ENCODE results near the gene RGS3.

RGS3 gene

DNA sequence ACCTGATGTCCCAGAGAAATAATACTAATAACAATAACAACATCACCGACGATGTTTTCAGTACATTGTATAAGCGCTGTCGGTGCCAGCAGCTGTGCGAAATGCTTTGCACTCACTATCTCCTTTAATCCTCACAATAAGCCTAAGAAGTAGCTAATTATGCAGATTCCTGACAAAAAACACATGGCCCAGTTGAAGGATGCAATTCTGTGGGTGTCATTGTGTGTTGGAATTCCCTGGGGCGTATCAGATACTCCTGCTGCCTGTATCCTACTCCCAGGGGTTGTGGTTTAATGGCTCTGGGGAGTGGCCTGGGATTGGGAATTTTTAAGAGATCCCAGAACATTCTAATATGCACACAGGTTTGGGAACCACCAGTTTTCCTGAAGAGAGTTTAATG lies 154.0 kb downstream of the RGS3 start:
- no peak for DNase-seq (ENCODE audit: insufficient read length)
- TF ChIP-seq POLR2A (IDR thresholded peaks at IDR 0.05; ENCODE audit: low read depth, low read length) (no peak), TAF1 (IDR thresholded peaks at IDR 0.05; ENCODE audit: borderline replicate concordance, low read depth, low read length) (no peak), POLR2AphosphoS5 (IDR thresholded peaks at IDR 0.05; ENCODE audit: low read depth, low read length) (no peak)
- FAIRE-seq, result no peak

DNA sequence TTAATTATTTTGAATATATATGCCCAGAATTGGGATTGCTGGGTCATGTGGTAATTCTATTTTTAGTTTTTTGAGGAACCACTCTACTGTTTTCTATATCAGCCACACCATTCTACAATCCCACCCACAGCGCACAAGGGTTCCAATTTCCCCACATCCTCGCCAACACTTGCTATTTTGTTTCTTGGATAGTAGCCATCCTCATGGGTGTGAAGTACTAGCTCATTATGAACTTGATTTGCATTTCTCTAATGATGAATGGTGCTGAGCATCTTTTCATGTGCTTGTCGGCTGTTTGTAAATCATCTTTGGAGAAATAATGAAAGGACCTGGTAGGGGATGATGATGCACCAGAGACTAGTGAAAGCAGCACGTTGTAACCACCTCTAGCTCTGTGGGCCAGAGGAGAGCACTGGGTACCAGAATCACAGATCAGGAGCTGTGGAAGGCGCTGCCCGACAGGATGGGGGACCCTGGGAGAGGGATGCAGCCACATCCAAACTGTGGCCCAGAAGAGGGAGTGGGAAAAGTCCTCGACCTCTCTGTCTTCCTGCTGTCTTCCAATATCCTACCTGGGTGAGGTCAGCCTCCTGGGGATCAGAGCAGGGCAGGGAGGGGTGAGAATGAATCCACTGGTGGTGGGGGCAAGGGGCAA lies 155.4 kb downstream of the RGS3 start:
- DNase-seq (ENCODE audit: insufficient read length) (no peak), FAIRE-seq (no peak)
- no peak for TF ChIP-seq TAF1 (IDR thresholded peaks at IDR 0.05; ENCODE audit: borderline replicate concordance, low read depth, low read length)
- no peak for TF ChIP-seq POLR2AphosphoS5 (IDR thresholded peaks at IDR 0.05; ENCODE audit: low read depth, low read length)
- TF ChIP-seq POLR2A (IDR thresholded peaks at IDR 0.05; ENCODE audit: low read depth, low read length), result no peak

DNA sequence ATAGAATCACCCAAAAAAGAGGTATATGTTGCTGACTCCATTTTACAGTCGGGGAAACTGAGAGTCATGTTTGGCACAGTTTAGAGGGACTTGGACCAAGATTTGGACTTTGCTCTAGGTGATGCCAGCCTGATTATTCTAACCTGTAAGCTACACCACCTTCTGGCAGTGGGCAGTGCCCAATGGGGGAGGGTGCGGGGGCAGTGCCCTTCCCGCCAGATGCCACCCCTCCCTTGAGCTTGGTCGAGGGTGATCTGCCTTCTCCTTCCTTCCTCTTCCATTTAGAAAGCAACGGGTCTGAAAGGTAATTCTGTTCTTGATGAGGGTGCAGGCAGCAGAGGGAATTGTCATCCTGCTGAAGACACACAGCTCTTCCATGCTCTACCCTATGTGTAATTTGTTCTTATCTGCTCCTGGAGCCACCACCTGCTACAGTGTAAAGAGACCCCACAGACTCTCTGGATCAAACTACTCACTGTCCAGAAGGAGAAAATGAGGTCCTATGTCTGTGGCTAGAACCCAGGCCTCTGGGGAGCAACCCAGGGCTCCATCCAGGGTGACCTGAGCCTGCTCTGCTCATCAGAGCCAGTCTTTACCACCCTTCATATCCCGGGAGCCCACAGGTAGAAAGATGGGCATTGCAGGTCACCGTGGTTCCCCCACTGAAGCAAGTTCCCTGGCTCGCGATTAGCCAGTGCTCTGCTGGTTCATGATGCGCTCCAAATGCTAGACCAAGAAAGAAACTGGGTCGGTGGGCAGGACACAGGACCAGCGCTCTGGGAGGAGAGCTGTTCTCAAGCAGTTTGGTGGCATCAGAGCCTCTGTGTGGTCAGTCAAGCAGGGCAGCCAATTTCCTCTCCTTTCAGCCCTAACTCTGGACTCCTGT lies 156.2 kb downstream of the RGS3 start:
- DNase-seq (ENCODE audit: insufficient read length), result no peak
- no peak for FAIRE-seq
- TF ChIP-seq TAF1 (IDR thresholded peaks at IDR 0.05; ENCODE audit: borderline replicate concordance, low read depth, low read length) (no peak), POLR2A (IDR thresholded peaks at IDR 0.05; ENCODE audit: low read depth, low read length) (no peak), POLR2AphosphoS5 (IDR thresholded peaks at IDR 0.05; ENCODE audit: low read depth, low read length) (no peak)

DNA sequence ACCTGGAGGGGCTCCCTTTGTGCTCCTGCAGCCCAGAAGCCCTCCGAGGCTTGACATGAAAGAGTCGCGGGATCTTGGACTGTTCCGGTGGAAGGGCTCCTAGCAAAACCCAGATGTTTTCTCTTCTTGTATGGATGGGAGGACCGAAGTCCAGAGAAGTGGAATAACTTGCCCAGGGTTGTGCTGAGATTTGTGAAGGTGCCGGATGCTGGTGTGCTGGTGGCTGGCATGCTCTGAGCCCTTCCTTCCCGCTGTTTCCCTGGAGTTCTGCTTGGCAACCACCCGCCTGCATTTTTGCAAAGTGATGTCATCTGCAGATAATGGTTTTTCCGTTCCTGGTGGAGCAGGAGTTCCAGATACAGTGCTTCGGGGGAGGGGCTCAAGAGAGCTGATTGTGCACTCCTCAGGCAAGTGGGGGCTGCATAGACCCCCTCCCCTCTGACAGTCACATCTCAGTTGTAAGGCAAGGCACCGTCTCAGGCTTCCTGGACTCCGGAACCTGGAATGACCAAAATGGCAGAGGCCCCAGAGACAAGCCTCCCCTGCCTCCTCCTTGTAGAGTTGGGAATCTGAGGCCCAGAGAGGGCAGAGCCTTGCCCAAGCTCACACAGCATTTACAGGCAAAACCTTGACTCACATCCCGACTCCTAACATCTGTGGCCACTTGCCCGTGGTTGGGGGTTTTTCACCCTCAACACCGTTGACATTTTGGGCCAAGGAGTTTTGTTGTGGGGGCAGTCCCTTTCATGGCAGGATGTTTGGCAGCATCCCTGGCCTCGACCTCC lies 157.0 kb downstream of the RGS3 start:
- FAIRE-seq (no peak), DNase-seq (ENCODE audit: insufficient read length) (no peak)
- TF ChIP-seq POLR2AphosphoS5 (IDR thresholded peaks at IDR 0.05; ENCODE audit: low read depth, low read length) (no peak), TAF1 (IDR thresholded peaks at IDR 0.05; ENCODE audit: borderline replicate concordance, low read depth, low read length) (no peak), POLR2A (IDR thresholded peaks at IDR 0.05; ENCODE audit: low read depth, low read length) (no peak)

DNA sequence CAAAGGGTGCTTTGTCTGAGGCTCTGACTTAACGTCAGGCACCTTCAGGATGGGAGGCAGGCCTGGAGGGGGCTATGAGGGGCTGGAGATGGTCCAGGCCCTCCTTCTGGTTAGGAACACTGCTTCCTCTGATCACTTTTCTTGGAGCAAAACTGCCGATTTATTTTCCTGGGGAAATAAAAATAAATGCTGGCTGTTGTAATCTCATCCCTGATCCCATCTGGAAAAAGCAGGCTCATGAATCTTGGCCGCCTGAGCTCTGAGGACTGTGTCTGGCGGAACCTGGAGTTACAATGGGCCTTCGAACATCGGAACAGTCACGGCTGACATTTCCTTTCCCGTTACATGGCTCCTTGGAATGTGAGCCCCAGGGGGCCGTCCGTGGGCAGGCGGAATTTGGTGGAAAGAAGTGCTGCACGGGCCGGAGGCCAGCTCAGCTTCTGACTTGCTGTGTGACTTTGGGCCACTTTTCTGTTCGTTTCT lies 157.8 kb downstream of the RGS3 start:
- no peak for FAIRE-seq
- TF ChIP-seq POLR2A (IDR thresholded peaks at IDR 0.05; ENCODE audit: low read depth, low read length) (no peak), POLR2AphosphoS5 (IDR thresholded peaks at IDR 0.05; ENCODE audit: low read depth, low read length) (no peak), TAF1 (IDR thresholded peaks at IDR 0.05; ENCODE audit: borderline replicate concordance, low read depth, low read length) (no peak)
- no peak for DNase-seq (ENCODE audit: insufficient read length)

DNA sequence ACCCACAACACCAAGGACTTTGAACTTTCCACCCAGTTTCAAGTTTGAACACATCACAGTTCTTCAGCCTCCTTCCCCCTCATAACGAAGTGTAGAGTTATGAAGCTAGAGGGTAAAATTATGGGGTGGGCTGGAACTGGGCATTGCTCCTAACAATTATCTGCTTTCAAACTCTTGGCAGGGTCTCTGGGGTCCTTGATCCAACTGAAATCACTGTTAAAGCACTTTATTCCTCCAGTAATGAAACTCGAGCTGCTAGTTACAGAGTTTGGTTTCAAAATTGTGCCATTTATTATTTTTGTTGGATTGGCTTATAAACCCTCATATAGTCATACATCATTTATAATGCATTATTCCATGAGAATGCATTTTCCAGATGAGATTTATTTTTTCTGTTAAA lies 158.5 kb downstream of the RGS3 start:
- FAIRE-seq, result no peak

DNA sequence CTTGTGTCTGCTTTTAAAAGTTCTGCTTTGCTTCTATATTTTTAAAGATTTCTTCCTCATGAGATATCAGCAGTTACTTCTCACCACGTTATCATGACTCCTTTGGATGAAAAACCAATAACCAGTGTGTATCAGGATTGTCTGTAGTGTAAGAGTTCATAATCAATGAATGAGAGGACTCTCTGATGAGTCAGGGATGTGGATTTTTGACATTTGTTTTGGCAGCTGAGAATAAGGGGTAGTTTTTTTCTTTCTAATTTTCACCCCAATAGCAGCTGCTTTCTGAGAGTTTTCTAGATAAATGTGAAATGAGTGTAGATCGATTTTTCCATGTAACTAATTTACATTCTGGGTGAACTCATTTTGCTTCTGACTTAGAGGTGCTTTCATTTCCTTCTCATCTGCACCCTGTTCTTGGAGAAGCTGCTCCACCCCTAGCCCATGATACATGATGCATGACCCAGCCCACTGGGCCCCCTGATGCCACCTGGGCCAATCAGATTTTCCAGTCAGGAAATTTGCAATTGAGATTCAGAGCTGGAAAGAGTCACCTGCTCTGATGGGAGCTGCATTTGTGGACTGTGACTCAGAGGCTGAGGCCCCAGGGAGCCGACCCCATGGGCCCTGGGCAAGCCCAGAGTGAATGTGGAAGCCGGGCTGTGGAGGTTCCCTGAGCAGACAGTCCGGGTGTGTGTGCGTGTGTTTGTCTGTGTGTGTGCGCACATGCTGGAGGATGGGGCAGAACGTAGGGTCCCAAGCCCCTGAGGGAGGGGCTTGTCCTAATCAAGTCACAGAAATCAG lies 159.3 kb downstream of the RGS3 start:
- no peak for FAIRE-seq
- no peak for TF ChIP-seq TAF1 (IDR thresholded peaks at IDR 0.05; ENCODE audit: borderline replicate concordance, low read depth, low read length)
- no peak for TF ChIP-seq POLR2A (IDR thresholded peaks at IDR 0.05; ENCODE audit: low read depth, low read length)
- TF ChIP-seq POLR2AphosphoS5 (IDR thresholded peaks at IDR 0.05; ENCODE audit: low read depth, low read length), result no peak
- DNase-seq (ENCODE audit: insufficient read length), result peak; percentile 46

More for the DNA sequence above, 158.5 kb downstream of the RGS3 start:
- no peak for TF ChIP-seq POLR2AphosphoS5 (IDR thresholded peaks at IDR 0.05; ENCODE audit: low read depth, low read length)
- TF ChIP-seq TAF1 (IDR thresholded peaks at IDR 0.05; ENCODE audit: borderline replicate concordance, low read depth, low read length), result no peak
- DNase-seq (ENCODE audit: insufficient read length), result no peak

DNA sequence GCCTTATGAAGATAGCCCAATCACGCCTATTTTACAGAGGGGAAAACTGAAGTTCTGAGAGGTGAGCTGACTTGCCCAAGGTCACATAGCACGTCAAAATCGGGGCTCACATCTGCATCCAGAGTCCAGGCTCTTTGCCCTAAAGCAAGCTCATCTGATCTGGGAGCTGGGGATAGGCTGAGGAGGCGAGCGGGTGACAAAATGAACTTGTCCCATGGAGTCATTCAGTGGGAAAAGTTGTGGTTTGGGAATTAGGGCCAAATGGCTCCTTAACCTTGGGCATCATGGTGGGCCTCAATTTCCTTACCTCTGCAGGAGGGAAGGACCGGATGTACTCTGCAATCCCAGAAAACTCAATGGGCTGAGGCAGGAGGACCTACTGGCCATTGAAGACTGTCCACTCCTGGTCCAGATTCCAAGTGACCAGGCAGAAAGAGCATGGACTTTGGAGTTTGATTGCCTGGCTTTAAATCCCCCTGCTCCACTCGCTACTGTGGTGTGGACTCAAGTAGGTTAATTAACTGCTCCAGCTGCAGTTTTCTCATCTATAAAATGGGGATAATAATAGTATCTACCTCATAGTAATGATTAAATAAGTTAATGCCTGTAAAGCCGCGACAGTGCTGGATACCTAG lies 160.4 kb downstream of the RGS3 start:
- no peak for TF ChIP-seq TAF1 (IDR thresholded peaks at IDR 0.05; ENCODE audit: borderline replicate concordance, low read depth, low read length)
- no peak for TF ChIP-seq POLR2AphosphoS5 (IDR thresholded peaks at IDR 0.05; ENCODE audit: low read depth, low read length)
- no peak for TF ChIP-seq POLR2A (IDR thresholded peaks at IDR 0.05; ENCODE audit: low read depth, low read length)
- FAIRE-seq (no peak), DNase-seq (ENCODE audit: insufficient read length) (no peak)

DNA sequence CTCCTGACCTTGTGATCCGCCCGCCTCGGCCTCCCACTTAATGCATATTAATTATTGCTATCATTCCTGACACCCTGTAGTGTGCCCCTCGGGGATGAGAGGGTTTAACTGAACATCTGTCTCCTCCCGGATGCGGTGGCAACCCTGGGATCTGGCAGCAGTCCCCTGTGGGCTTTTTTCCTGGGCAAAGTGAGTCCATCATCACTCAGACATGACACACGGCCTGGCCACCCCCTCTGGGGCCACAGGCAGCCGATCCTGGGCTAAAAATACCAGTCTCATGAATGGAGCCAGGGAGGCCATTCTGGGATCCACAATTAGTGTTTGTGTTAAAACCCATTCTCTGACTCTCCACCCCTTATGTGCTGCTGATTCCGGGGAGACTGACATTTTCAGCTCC lies 161.2 kb downstream of the RGS3 start:
- TF ChIP-seq TAF1 (IDR thresholded peaks at IDR 0.05; ENCODE audit: borderline replicate concordance, low read depth, low read length) (no peak), POLR2AphosphoS5 (IDR thresholded peaks at IDR 0.05; ENCODE audit: low read depth, low read length) (no peak), POLR2A (IDR thresholded peaks at IDR 0.05; ENCODE audit: low read depth, low read length) (no peak)
- no peak for DNase-seq (ENCODE audit: insufficient read length)
- FAIRE-seq, result no peak

DNA sequence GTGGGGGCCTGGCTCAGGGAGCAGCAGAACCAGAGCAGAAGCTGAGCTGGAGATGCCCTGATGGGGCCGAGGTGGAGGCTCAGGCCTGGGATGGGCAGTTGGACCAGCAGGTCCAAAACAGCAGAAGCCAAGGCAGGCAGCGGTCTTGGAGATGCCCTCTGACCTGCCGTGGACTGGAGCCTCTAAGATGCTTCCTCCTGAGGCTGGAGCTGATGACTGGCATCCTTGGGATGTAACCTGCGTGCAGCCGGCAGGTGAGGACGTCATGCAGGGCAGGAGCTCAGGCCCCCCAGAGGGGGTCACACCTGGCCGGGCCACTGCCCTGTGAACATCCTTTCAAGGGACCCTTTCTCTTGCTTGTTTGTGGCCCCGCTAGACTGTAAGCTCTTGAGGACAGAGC lies 162.0 kb downstream of the RGS3 start:
- no peak for TF ChIP-seq TAF1 (IDR thresholded peaks at IDR 0.05; ENCODE audit: borderline replicate concordance, low read depth, low read length)
- TF ChIP-seq POLR2A (IDR thresholded peaks at IDR 0.05; ENCODE audit: low read depth, low read length), result no peak
- no peak for TF ChIP-seq POLR2AphosphoS5 (IDR thresholded peaks at IDR 0.05; ENCODE audit: low read depth, low read length)
- DNase-seq (ENCODE audit: insufficient read length) (no peak), FAIRE-seq (no peak)
